ENCODE data around the gene LMTK3.

Gene LMTK3

GRCh38 chr19:48475369-48476068 lies 36.1 kb downstream of the LMTK3 start:
- TF ChIP-seq POLR2AphosphoS5 (IDR thresholded peaks at IDR 0.05; ENCODE audit: low read depth, low read length) = no peak
- TF ChIP-seq TAF1 (IDR thresholded peaks at IDR 0.05; ENCODE audit: low read depth, low read length) = no peak
- no peak for TF ChIP-seq POU2F2 (IDR thresholded peaks at IDR 0.05; ENCODE audit: low read depth, low read length)
- TF ChIP-seq POLR2A (IDR thresholded peaks at IDR 0.05; ENCODE audit: low read depth, low read length) = no peak
- TF ChIP-seq SPI1 (IDR thresholded peaks at IDR 0.05; ENCODE audit: low read depth, low read length) = no peak
- TF ChIP-seq PAX5 (IDR thresholded peaks at IDR 0.05; ENCODE audit: insufficient read depth, low read length, severe bottlenecking) = no peak
- DNase-seq (ENCODE audit: insufficient read length, low spot score) (no peak), FAIRE-seq (no peak)

- no peak; the same call in 1 of the 2 replicates for TF ChIP-seq POLR2AphosphoS5 (IDR thresholded peaks at IDR 0.05; ENCODE audit: low read depth, low read length)
- FAIRE-seq (no peak), DNase-seq (ENCODE audit: insufficient read length, low spot score) (no peak)
These were observed 37.5 kb downstream of the LMTK3 start for GRCh38 chr19:48474084-48474592.

- DNase-seq (ENCODE audit: insufficient read length, low spot score) = no peak
- FAIRE-seq = no peak
- TF ChIP-seq POLR2AphosphoS5 (IDR thresholded peaks at IDR 0.05; ENCODE audit: low read depth, low read length) (0 out of 2 replicates have a peak, but pooled peaks have one; percentile 38), SPI1 (IDR thresholded peaks at IDR 0.05; ENCODE audit: low read depth, low read length) (no peak), POLR2A (IDR thresholded peaks at IDR 0.05; ENCODE audit: low read depth, low read length) (no peak), PAX5 (IDR thresholded peaks at IDR 0.05; ENCODE audit: insufficient read depth, low read length, severe bottlenecking) (no peak), TAF1 (IDR thresholded peaks at IDR 0.05; ENCODE audit: low read depth, low read length) (no peak), POU2F2 (IDR thresholded peaks at IDR 0.05; ENCODE audit: low read depth, low read length) (no peak)
These were observed 38.3 kb downstream of the LMTK3 start for GRCh38 chr19:48473161-48473966.

- FAIRE-seq = no peak
- TF ChIP-seq POLR2AphosphoS5 (IDR thresholded peaks at IDR 0.05; ENCODE audit: low read depth, low read length) = no peak
- no peak for DNase-seq (ENCODE audit: insufficient read length, low spot score)
These were observed 39.8 kb downstream of the LMTK3 start for GRCh38 chr19:48471836-48472235.

GRCh38 chr19:48470856-48471255 lies 40.8 kb downstream of the LMTK3 start:
- FAIRE-seq (no peak), DNase-seq (ENCODE audit: insufficient read length, low spot score) (no peak)
- TF ChIP-seq POU2F2 (IDR thresholded peaks at IDR 0.05; ENCODE audit: low read depth, low read length) (no peak), TAF1 (IDR thresholded peaks at IDR 0.05; ENCODE audit: low read depth, low read length) (no peak), POLR2AphosphoS5 (IDR thresholded peaks at IDR 0.05; ENCODE audit: low read depth, low read length) (no peak), SPI1 (IDR thresholded peaks at IDR 0.05; ENCODE audit: low read depth, low read length) (no peak), POLR2A (IDR thresholded peaks at IDR 0.05; ENCODE audit: low read depth, low read length) (no peak)

GRCh38 chr19:48469934-48470680 lies 41.5 kb downstream of the LMTK3 start:
- TF ChIP-seq PAX5 (IDR thresholded peaks at IDR 0.05; ENCODE audit: insufficient read depth, low read length, severe bottlenecking) = no peak
- no peak for TF ChIP-seq SPI1 (IDR thresholded peaks at IDR 0.05; ENCODE audit: low read depth, low read length)
- no peak for TF ChIP-seq POLR2AphosphoS5 (IDR thresholded peaks at IDR 0.05; ENCODE audit: low read depth, low read length)
- no peak for TF ChIP-seq POLR2A (IDR thresholded peaks at IDR 0.05; ENCODE audit: low read depth, low read length)
- TF ChIP-seq TAF1 (IDR thresholded peaks at IDR 0.05; ENCODE audit: low read depth, low read length) = no peak
- DNase-seq (ENCODE audit: insufficient read length, low spot score) (no peak), FAIRE-seq (no peak)

GRCh38 chr19:48469289-48469881 lies 42.2 kb downstream of the LMTK3 start, which contains the start of gene CYTH2:
TSS of gene CYTH2 (plus strand) at chr19:48469369. CDS start at chr19:48469508, 139 bp downstream.
- TF ChIP-seq POU2F2 (IDR thresholded peaks at IDR 0.05; ENCODE audit: low read depth, low read length) = no peak
- peak; percentile 80 for TF ChIP-seq POLR2AphosphoS5 (IDR thresholded peaks at IDR 0.05; ENCODE audit: low read depth, low read length)
- TF ChIP-seq POLR2A (IDR thresholded peaks at IDR 0.05; ENCODE audit: low read depth, low read length) = peak; percentile 59; the same call in 1 of the 2 replicates
- TF ChIP-seq TAF1 (IDR thresholded peaks at IDR 0.05; ENCODE audit: low read depth, low read length) = peak; percentile 87
- no peak for TF ChIP-seq PAX5 (IDR thresholded peaks at IDR 0.05; ENCODE audit: insufficient read depth, low read length, severe bottlenecking)
- no peak for TF ChIP-seq SPI1 (IDR thresholded peaks at IDR 0.05; ENCODE audit: low read depth, low read length)
- peak; percentile 71 for DNase-seq (ENCODE audit: insufficient read length, low spot score)
- no peak for FAIRE-seq

GRCh38 chr19:48468772-48469288 lies 42.8 kb downstream of the LMTK3 start:
- FAIRE-seq (peak; percentile 100), DNase-seq (ENCODE audit: insufficient read length, low spot score) (peak; percentile 93)
- peak; percentile 63; the same call in 1 of the 2 replicates for TF ChIP-seq POU2F2 (IDR thresholded peaks at IDR 0.05; ENCODE audit: low read depth, low read length)
- no peak for TF ChIP-seq TAF1 (IDR thresholded peaks at IDR 0.05; ENCODE audit: low read depth, low read length)
